GM23338 (cell line): ENCODE measurements around the gene HDAC3. TPM values are rescaled to one million over a fixed set of nuclear protein-coding genes. Genes with fewer than 3 reads are reported as not detected.

ENCODE experiments used
- ATAC-seq: fragments of 200-7000 bp; cut with Tn5 transposase; 3 replicates; pipeline ENCODE4 v1.9.1; 2020
- DNase-seq: peaks from one replicate; pipeline ENCODE4 v3.0.0-alpha.2; 2015; ENCODE audit warnings: low spot score
- H2AFZ ChIP-seq: fragments of 200-600 bp; sonication (generic); 2 replicates; pipeline ENCODE4 v1.8.0; 2016; ENCODE audit warnings: antibody characterized with exemption, mild to moderate bottlenecking, moderate library complexity
- H3F3A ChIP-seq: fragments of 200-600 bp; sonication (generic); replicated peaks from 2 replicates; pipeline ENCODE4 v1.8.0; 2017; ENCODE audit warnings: antibody characterized with exemption, mixed run types, low read depth
- H3K27ac ChIP-seq: fragments of 200-600 bp; sonication (generic); 2 replicates; pipeline ENCODE4 v1.6.1; 2016; ENCODE audit warnings: low read depth
- H3K27me3 ChIP-seq: fragments of 200-600 bp; sonication (generic); 2 replicates; pipeline ENCODE4 v1.8.0; 2016; ENCODE audit warnings: mild to moderate bottlenecking, mixed run types, moderate library complexity; ENCODE audit not compliant: insufficient read depth
- H3K36me3 ChIP-seq: fragments of 200-600 bp; sonication (generic); 2 replicates; pipeline ENCODE4 v1.8.0; 2016; ENCODE audit warnings: mild to moderate bottlenecking; ENCODE audit not compliant: insufficient read depth
- H3K4me1 ChIP-seq: fragments of 200-600 bp; sonication (generic); 2 replicates; pipeline ENCODE4 v1.8.0; 2016; ENCODE audit warnings: mild to moderate bottlenecking, moderate library complexity; ENCODE audit not compliant: insufficient read depth
- H3K4me2 ChIP-seq: fragments of 200-600 bp; sonication (generic); 2 replicates; pipeline ENCODE4 v1.7.1; 2017; ENCODE audit warnings: mixed run types
- H3K4me3 ChIP-seq: fragments of 200-600 bp; sonication (generic); 2 replicates; pipeline ENCODE4 v1.6.1; 2016; ENCODE audit warnings: mixed run types
- H3K79me2 ChIP-seq: fragments of 200-600 bp; sonication (generic); replicated peaks from 2 replicates; pipeline ENCODE4 v1.8.0; 2017; ENCODE audit warnings: mild to moderate bottlenecking; ENCODE audit not compliant: insufficient read depth
- H3K9me2 ChIP-seq: fragments of 200-600 bp; sonication (generic); 2 replicates; pipeline ENCODE4 v1.8.0; 2017; ENCODE audit not compliant: insufficient read depth
- H4K20me1 ChIP-seq: fragments of 200-600 bp; sonication (generic); replicated peaks from 2 replicates; pipeline ENCODE4 v1.8.0; 2017; ENCODE audit warnings: mild to moderate bottlenecking; ENCODE audit not compliant: insufficient read depth
- H3K27ac Mint-ChIP-seq: 2 replicates; pipeline ENCODE4 v1.8.0; 2020; ENCODE audit warnings: inconsistent platforms, mild to moderate bottlenecking, moderate library complexity, mixed read lengths
- H3K27me3 Mint-ChIP-seq: 3 replicates; pipeline ENCODE4 v1.8.0; 2022; ENCODE audit warnings: low read depth, mild to moderate bottlenecking, moderate library complexity, mixed read lengths, inconsistent platforms; ENCODE audit not compliant: insufficient read depth, poor library complexity
- H3K36me3 Mint-ChIP-seq: 3 replicates; pipeline ENCODE4 v1.8.0; 2021; ENCODE audit warnings: low read depth, mild to moderate bottlenecking, inconsistent platforms, moderate library complexity, mixed read lengths
- H3K4me1 Mint-ChIP-seq: 3 replicates; pipeline ENCODE4 v1.8.0; 2020; ENCODE audit warnings: mild to moderate bottlenecking, inconsistent platforms, mixed read lengths
- H3K4me3 Mint-ChIP-seq: 3 replicates; pipeline ENCODE4 v1.8.0; 2021; ENCODE audit warnings: moderate library complexity, mild to moderate bottlenecking, inconsistent platforms, mixed read lengths
- H3K9me3 Mint-ChIP-seq: 3 replicates; pipeline ENCODE4 v1.8.0; 2020; ENCODE audit warnings: moderate library complexity, mild to moderate bottlenecking, inconsistent platforms, mixed read lengths
- CREB1 ChIP-seq: fragments of 250-450 bp; sonication (Bioruptor Pico); IDR thresholded peaks from 2 replicates; pipeline ENCODE4 v1.5.0; 2020; ENCODE audit warnings: low read depth, mild to moderate bottlenecking, moderate library complexity
- EZH2 ChIP-seq: fragments of 200-600 bp; sonication (generic); IDR thresholded peaks from one replicate; pipeline ENCODE4 v1.8.0; 2017; ENCODE audit warnings: antibody characterized with exemption, mild to moderate bottlenecking, low read depth; ENCODE audit not compliant: unreplicated experiment
- EZH2phosphoT487 ChIP-seq: fragments of 200-600 bp; sonication (generic); IDR thresholded peaks from one replicate; pipeline ENCODE4 v1.8.1; 2018; ENCODE audit warnings: antibody characterized with exemption; ENCODE audit not compliant: unreplicated experiment
- JUNB ChIP-seq: IDR thresholded peaks from one replicate; pipeline ENCODE4 v1.6.1; 2016; ENCODE audit warnings: antibody characterized with exemption; ENCODE audit not compliant: unreplicated experiment
- NANOG ChIP-seq: IDR thresholded peaks from 2 replicates; pipeline ENCODE4 v1.6.1; 2016; ENCODE audit warnings: antibody characterized with exemption, borderline replicate concordance
- POLR2AphosphoS5 ChIP-seq: IDR thresholded peaks from 2 replicates; pipeline ENCODE4 v1.6.1; 2016; ENCODE audit warnings: antibody characterized with exemption, low read depth
- STAT1 ChIP-seq: IDR thresholded peaks from one replicate; pipeline ENCODE4 v1.6.1; 2016; ENCODE audit warnings: antibody characterized with exemption; ENCODE audit not compliant: unreplicated experiment
- ZNF114 ChIP-seq: fragments of 250-450 bp; sonication (Bioruptor Pico); IDR thresholded peaks from 2 replicates; pipeline ENCODE4 v1.5.0; 2020; ENCODE audit warnings: mild to moderate bottlenecking, moderate library complexity
- ZNF331 ChIP-seq: fragments of 250-450 bp; sonication (Bioruptor Pico); IDR thresholded peaks from 2 replicates; pipeline ENCODE4 v1.5.0; 2020; ENCODE audit warnings: low read depth, mild to moderate bottlenecking, moderate library complexity
- polyA plus RNA-seq: library from polyadenylated mRNA; unstranded; fragments of >200 nt; fragmentation: Nextera tagmentation; extraction: Ambion mirVana; gene quantifications from 2 replicates; pipeline ENCODE4 v1.2.1, GENCODE V29; 2016
- total RNA-seq: library from RNA; depleted of rRNA; stranded (reverse); fragments of >200 nt; shearing (Covaris generic); gene quantifications from 2 replicates; pipeline ENCODE4 v1.2.3, GENCODE V29; 2014
- TF ChIP-seq, protein P1 (sequence below), 2 experiments: fragments of 200-600 bp in 1 of 2; sonication (generic) in 1 of 2; conservative IDR thresholded peaks; 2 replicates each; pipeline versions ENCODE4 v1.5.1 to v1.6.1; 2016 to 2017; ENCODE audit warnings: antibody characterized with exemption in 2 of 2, low read depth in 2 of 2, mild to moderate bottlenecking in 2 of 2, moderate library complexity in 1 of 2
- TF ChIP-seq, protein P2 (sequence below): fragments of 250-450 bp; sonication (Bioruptor Pico); IDR thresholded peaks from 2 replicates; pipeline ENCODE4 v1.5.0; 2020; ENCODE audit warnings: mild to moderate bottlenecking, moderate library complexity
- TF ChIP-seq, protein P3 (sequence below): IDR thresholded peaks from one replicate; pipeline ENCODE4 v1.6.1; 2018; ENCODE audit warnings: antibody characterized with exemption; ENCODE audit not compliant: unreplicated experiment
- TF ChIP-seq, protein P4 (sequence below): IDR thresholded peaks from 2 replicates; pipeline ENCODE4 v1.6.1; 2016; ENCODE audit warnings: antibody characterized with exemption

HDAC3 gene
- total and polyA plus RNA-seq, 2 experiments from 2014 or later = 59.2 to 90.0 TPM

DNA sequence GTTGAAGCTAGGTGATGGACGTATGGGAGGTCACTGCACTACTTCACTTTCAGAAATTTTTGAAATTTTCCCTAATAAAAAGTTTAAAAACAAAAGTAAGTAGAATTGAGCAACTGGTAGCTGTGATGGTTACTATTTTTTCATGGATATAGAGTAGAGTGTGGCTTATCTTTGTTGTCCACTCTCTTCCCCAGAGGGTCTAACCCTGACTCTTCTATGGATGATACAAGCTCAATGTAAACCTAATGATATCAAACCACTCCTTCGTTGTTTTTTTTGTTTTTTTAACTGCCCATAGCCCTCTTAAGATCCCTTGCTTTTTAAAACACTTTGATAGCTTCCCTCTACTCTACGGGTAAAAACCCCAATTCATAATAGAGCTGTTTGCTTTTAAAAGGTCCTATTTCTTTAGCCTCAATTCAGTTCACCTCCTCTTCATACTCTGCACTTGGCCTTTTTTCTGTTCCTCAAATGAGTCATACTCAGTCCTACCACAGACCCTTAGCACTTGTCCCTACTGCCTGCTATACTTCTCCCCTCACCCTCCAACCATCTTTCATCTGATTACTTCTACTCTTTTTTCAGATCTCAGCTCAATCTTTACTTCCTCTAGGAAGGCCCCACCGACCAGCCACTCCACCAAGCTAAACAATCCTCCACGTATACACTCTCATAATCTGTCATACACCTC is 2.6 kb downstream of the HDAC3 start:
- DNase-seq = no peak
- Histone ChIP-seq H2AFZ (no peak overlapping the region), H3K27me3 (peaks cover 3% of the 10 kb centered on the region; the same call in 1 of the 2 replicates), H3K9me2 (no peaks in the 10 kb centered on the region), H3K4me3 (no peak overlapping the region), H3K4me1 (peaks cover 20% of the 10 kb centered on the region), H3K4me2 (no peak overlapping the region), H3F3A (0 out of 2 replicates have a peak, but pooled peaks cover 14% of the 10 kb centered on the region), H3K36me3 (0 out of 2 replicates have a peak, but pooled peaks cover 8% of the 10 kb centered on the region), H3K79me2 (peaks cover 58% of the 10 kb centered on the region), H4K20me1 (peaks cover 36% of the 10 kb centered on the region), H3K27ac (no peak overlapping the region; the same call in 1 of the 2 replicates)
- TF ChIP-seq, protein P1, sequence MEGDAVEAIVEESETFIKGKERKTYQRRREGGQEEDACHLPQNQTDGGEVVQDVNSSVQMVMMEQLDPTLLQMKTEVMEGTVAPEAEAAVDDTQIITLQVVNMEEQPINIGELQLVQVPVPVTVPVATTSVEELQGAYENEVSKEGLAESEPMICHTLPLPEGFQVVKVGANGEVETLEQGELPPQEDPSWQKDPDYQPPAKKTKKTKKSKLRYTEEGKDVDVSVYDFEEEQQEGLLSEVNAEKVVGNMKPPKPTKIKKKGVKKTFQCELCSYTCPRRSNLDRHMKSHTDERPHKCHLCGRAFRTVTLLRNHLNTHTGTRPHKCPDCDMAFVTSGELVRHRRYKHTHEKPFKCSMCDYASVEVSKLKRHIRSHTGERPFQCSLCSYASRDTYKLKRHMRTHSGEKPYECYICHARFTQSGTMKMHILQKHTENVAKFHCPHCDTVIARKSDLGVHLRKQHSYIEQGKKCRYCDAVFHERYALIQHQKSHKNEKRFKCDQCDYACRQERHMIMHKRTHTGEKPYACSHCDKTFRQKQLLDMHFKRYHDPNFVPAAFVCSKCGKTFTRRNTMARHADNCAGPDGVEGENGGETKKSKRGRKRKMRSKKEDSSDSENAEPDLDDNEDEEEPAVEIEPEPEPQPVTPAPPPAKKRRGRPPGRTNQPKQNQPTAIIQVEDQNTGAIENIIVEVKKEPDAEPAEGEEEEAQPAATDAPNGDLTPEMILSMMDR (conservative IDR thresholded peaks at IDR 0.05; ENCODE audit: low read depth in 2 of 2) = no peak
- TF ChIP-seq ZNF331 (CRISPR knock-in tag) (no peak), EZH2 (no peak), POLR2AphosphoS5 (no peak), NANOG (no peak), JUNB (no peak), STAT1 (no peak), CREB1 (CRISPR knock-in tag) (no peak), EZH2phosphoT487 (no peak), ZNF114 (CRISPR knock-in tag) (no peak)
- TF ChIP-seq, protein P2, sequence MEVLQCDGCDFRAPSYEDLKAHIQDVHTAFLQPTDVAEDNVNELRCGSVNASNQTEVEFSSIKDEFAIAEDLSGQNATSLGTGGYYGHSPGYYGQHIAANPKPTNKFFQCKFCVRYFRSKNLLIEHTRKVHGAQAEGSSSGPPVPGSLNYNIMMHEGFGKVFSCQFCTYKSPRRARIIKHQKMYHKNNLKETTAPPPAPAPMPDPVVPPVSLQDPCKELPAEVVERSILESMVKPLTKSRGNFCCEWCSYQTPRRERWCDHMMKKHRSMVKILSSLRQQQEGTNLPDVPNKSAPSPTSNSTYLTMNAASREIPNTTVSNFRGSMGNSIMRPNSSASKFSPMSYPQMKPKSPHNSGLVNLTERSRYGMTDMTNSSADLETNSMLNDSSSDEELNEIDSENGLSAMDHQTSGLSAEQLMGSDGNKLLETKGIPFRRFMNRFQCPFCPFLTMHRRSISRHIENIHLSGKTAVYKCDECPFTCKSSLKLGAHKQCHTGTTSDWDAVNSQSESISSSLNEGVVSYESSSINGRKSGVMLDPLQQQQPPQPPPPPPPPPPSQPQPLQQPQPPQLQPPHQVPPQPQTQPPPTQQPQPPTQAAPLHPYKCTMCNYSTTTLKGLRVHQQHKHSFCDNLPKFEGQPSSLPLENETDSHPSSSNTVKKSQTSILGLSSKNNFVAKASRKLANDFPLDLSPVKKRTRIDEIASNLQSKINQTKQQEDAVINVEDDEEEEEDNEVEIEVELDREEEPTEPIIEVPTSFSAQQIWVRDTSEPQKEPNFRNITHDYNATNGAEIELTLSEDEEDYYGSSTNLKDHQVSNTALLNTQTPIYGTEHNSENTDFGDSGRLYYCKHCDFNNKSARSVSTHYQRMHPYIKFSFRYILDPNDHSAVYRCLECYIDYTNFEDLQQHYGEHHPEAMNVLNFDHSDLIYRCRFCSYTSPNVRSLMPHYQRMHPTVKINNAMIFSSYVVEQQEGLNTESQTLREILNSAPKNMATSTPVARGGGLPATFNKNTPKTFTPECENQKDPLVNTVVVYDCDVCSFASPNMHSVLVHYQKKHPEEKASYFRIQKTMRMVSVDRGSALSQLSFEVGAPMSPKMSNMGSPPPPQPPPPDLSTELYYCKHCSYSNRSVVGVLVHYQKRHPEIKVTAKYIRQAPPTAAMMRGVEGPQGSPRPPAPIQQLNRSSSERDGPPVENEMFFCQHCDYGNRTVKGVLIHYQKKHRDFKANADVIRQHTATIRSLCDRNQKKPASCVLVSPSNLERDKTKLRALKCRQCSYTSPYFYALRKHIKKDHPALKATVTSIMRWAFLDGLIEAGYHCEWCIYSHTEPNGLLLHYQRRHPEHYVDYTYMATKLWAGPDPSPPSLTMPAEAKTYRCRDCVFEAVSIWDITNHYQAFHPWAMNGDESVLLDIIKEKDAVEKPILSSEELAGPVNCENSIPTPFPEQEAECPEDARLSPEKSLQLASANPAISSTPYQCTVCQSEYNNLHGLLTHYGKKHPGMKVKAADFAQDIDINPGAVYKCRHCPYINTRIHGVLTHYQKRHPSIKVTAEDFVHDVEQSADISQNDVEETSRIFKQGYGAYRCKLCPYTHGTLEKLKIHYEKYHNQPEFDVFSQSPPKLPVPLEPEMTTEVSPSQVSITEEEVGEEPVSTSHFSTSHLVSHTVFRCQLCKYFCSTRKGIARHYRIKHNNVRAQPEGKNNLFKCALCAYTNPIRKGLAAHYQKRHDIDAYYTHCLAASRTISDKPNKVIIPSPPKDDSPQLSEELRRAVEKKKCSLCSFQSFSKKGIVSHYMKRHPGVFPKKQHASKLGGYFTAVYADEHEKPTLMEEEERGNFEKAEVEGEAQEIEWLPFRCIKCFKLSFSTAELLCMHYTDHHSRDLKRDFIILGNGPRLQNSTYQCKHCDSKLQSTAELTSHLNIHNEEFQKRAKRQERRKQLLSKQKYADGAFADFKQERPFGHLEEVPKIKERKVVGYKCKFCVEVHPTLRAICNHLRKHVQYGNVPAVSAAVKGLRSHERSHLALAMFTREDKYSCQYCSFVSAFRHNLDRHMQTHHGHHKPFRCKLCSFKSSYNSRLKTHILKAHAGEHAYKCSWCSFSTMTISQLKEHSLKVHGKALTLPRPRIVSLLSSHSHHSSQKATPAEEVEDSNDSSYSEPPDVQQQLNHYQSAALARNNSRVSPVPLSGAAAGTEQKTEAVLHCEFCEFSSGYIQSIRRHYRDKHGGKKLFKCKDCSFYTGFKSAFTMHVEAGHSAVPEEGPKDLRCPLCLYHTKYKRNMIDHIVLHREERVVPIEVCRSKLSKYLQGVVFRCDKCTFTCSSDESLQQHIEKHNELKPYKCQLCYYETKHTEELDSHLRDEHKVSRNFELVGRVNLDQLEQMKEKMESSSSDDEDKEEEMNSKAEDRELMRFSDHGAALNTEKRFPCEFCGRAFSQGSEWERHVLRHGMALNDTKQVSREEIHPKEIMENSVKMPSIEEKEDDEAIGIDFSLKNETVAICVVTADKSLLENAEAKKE (CRISPR knock-in tag) = no peak
- TF ChIP-seq, protein P3, sequence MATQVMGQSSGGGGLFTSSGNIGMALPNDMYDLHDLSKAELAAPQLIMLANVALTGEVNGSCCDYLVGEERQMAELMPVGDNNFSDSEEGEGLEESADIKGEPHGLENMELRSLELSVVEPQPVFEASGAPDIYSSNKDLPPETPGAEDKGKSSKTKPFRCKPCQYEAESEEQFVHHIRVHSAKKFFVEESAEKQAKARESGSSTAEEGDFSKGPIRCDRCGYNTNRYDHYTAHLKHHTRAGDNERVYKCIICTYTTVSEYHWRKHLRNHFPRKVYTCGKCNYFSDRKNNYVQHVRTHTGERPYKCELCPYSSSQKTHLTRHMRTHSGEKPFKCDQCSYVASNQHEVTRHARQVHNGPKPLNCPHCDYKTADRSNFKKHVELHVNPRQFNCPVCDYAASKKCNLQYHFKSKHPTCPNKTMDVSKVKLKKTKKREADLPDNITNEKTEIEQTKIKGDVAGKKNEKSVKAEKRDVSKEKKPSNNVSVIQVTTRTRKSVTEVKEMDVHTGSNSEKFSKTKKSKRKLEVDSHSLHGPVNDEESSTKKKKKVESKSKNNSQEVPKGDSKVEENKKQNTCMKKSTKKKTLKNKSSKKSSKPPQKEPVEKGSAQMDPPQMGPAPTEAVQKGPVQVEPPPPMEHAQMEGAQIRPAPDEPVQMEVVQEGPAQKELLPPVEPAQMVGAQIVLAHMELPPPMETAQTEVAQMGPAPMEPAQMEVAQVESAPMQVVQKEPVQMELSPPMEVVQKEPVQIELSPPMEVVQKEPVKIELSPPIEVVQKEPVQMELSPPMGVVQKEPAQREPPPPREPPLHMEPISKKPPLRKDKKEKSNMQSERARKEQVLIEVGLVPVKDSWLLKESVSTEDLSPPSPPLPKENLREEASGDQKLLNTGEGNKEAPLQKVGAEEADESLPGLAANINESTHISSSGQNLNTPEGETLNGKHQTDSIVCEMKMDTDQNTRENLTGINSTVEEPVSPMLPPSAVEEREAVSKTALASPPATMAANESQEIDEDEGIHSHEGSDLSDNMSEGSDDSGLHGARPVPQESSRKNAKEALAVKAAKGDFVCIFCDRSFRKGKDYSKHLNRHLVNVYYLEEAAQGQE = no peak
- TF ChIP-seq, protein P4, sequence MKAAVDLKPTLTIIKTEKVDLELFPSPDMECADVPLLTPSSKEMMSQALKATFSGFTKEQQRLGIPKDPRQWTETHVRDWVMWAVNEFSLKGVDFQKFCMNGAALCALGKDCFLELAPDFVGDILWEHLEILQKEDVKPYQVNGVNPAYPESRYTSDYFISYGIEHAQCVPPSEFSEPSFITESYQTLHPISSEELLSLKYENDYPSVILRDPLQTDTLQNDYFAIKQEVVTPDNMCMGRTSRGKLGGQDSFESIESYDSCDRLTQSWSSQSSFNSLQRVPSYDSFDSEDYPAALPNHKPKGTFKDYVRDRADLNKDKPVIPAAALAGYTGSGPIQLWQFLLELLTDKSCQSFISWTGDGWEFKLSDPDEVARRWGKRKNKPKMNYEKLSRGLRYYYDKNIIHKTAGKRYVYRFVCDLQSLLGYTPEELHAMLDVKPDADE = no peak
- peaks cover 24% of the 10 kb centered on the region for H3K4me1 Mint-ChIP-seq
- H3K27ac Mint-ChIP-seq = no peak overlapping the region
- peaks cover 8% of the 10 kb centered on the region for H3K27me3 Mint-ChIP-seq
- H3K36me3 Mint-ChIP-seq = peaks cover 26% of the 10 kb centered on the region
- H3K9me3 Mint-ChIP-seq = no peaks in the 10 kb centered on the region
- no peak overlapping the region for H3K4me3 Mint-ChIP-seq
- no peak for ATAC-seq
